ENCODE results near the gene ICAM2.
"Not testable (repeated sequence)": the region's sequence is repeated elsewhere in the genome, so short reads cannot be mapped to it uniquely, and the experiment has no call there.

Gene ICAM2

GRCh38 chr17:63998050-63998720 is 22.2 kb downstream of the ICAM2 start, which contains the start of gene PRR29:
Gene PRR29, plus strand, starts transcription at chr17:63998351. Its CDS starts 14 bp downstream, at chr17:63998365.
- DNase-seq (ENCODE audit: insufficient read length, low spot score) (peak; percentile 97), FAIRE-seq (peak; percentile 91)

- FAIRE-seq (no peak), DNase-seq (ENCODE audit: insufficient read length, low spot score) (no peak)
Observed at GRCh38 chr17:63997341-63998048, 22.9 kb downstream of the ICAM2 start.

- FAIRE-seq (no peak), DNase-seq (ENCODE audit: insufficient read length, low spot score) (no peak)
Observed at GRCh38 chr17:63996430-63997182, 23.8 kb downstream of the ICAM2 start.

GRCh38 chr17:63995626-63996025 is 24.8 kb downstream of the ICAM2 start:
- DNase-seq (ENCODE audit: insufficient read length, low spot score) (no peak), FAIRE-seq (no peak)

- FAIRE-seq: no peak
Observed at GRCh38 chr17:63993368-63993985, 27.0 kb downstream of the ICAM2 start.

GRCh38 chr17:63991611-63992010 is 28.8 kb downstream of the ICAM2 start:
- DNase-seq (ENCODE audit: insufficient read length, low spot score) (no peak), FAIRE-seq (no peak)

More at GRCh38 chr17:63993368-63993985, 27.0 kb downstream of the ICAM2 start:
- DNase-seq (ENCODE audit: insufficient read length, low spot score): no peak

- DNase-seq (ENCODE audit: insufficient read length, low spot score) (no peak), FAIRE-seq (peak; percentile 96)
Observed at GRCh38 chr17:63989622-63990345, 30.6 kb downstream of the ICAM2 start.

GRCh38 chr17:63988741-63989621 is 31.5 kb downstream of the ICAM2 start:
- no peak for DNase-seq (ENCODE audit: insufficient read length, low spot score)
- FAIRE-seq: no peak

GRCh38 chr17:63988127-63988478 is 32.3 kb downstream of the ICAM2 start:
- no peak for DNase-seq (ENCODE audit: insufficient read length, low spot score)
- FAIRE-seq: no peak

GRCh38 chr17:63987221-63988126 is 33.0 kb downstream of the ICAM2 start:
- FAIRE-seq: no peak
- DNase-seq (ENCODE audit: insufficient read length, low spot score): no peak

GRCh38 chr17:63986821-63987220 is 33.6 kb downstream of the ICAM2 start:
- DNase-seq (ENCODE audit: insufficient read length, low spot score) (no peak), FAIRE-seq (no peak)

- no peak for FAIRE-seq
- DNase-seq (ENCODE audit: insufficient read length, low spot score): no peak
Observed at GRCh38 chr17:63985387-63986140, 34.9 kb downstream of the ICAM2 start.

GRCh38 chr17:63984651-63985386 is 35.6 kb downstream of the ICAM2 start:
- DNase-seq (ENCODE audit: insufficient read length, low spot score): peak; percentile 53
- FAIRE-seq: peak; percentile 57

GRCh38 chr17:63984236-63984635 is 36.2 kb downstream of the ICAM2 start:
- FAIRE-seq (no peak), DNase-seq (ENCODE audit: insufficient read length, low spot score) (no peak)

GRCh38 chr17:63983320-63983719 is 37.1 kb downstream of the ICAM2 start:
- FAIRE-seq: no peak
- DNase-seq (ENCODE audit: insufficient read length, low spot score): no peak

GRCh38 chr17:63982641-63983040 is 37.8 kb downstream of the ICAM2 start:
- DNase-seq (ENCODE audit: insufficient read length, low spot score); FAIRE-seq: not testable (repeated sequence)
